ENCODE measurements around the gene FDX1.

The FDX1 gene

DNA sequence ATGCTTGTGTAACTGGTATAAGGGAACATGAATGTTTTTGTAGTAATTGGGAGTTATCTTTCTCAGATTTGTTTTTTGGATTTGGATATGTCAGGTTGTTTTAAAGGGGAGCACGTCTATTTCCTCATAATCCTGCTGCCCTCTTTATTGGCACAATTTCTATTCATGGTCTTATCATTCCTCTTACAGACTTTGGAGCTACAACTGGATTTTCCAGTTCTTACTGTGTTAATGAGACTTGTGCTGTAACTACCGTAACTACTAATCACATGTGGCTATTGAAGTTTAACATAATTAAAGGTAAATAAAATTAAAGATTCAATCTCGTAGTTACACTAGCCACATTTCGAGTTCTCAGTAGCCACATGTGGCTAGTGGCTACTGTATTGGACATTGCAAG is 1.9 kb downstream of the FDX1 start:
- DNase-seq, result no peak

DNA sequence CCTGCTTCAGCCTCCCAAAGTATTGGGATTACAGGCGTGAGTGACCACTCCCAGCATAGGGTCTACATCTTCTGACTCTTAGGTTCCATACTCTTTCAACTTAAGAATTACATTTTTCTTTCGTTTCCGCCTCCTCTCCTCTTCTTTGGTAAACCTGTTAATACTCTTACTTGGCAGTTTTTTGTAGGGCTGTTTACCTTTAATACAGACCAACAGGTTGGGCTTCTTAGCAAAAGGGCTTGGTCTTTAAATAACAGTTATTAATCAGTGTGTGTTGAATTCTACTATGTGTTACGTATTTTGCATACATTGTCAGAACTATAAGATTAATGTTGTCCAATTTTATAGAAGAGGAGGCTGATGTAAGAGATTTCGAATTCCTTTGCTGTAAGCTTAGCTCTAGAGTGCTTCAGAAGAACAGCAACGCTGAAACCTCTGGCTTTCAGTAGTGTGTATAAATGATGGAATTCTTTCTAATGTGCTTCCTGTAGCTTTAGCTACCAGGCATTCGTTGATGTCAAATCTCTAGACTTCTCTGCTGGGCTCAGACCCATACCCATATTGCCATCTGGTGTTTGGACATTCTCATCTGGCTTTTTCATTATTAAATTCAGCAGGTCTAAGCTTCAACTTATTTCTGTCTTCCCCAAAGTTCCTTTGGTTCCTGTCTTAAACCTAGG is 3.1 kb downstream of the FDX1 start:
- no peak for DNase-seq

DNA sequence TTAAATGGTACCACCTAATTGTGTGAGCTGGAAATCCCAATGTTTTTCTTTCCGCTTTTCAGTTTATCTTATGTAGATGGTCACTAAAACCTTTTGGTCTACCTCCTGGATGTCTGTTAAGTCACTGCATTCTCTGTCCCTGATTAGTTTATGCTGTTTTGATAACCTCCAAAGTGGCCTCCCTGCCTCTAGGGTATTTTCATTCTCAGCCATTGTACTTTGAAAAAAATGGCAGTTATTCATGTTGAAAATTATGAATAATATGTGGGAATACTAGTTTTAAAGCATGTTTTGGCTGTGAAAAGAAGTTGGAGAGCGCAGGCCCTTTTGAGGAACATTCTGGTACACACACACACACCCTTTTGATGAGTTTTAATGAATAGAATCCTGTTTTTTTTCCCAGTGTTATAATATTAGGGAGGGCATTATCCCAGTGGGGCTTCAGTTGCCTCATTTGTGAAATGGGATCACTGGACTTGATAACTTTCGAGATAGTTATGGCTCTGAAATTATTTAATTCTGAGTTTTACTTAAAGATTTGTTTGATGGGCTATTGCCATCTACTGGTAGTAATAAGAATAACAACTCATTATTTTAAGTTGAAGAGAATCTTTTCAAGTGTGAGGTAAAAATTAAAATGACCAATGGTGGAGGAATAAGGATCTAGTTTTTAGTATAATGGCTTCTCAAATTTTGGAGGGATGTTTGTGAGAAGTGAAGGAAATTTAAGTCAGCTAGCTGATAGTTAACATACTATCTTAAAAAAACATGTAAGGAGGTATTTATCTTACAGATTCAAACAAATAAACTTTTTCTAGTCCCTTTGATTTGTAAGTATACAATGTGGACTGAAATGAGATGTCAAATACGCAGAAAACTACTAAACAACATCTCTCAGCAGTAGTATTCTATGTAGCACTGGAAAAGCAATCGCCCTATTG is 3.9 kb downstream of the FDX1 start:
- no peak for DNase-seq

DNA sequence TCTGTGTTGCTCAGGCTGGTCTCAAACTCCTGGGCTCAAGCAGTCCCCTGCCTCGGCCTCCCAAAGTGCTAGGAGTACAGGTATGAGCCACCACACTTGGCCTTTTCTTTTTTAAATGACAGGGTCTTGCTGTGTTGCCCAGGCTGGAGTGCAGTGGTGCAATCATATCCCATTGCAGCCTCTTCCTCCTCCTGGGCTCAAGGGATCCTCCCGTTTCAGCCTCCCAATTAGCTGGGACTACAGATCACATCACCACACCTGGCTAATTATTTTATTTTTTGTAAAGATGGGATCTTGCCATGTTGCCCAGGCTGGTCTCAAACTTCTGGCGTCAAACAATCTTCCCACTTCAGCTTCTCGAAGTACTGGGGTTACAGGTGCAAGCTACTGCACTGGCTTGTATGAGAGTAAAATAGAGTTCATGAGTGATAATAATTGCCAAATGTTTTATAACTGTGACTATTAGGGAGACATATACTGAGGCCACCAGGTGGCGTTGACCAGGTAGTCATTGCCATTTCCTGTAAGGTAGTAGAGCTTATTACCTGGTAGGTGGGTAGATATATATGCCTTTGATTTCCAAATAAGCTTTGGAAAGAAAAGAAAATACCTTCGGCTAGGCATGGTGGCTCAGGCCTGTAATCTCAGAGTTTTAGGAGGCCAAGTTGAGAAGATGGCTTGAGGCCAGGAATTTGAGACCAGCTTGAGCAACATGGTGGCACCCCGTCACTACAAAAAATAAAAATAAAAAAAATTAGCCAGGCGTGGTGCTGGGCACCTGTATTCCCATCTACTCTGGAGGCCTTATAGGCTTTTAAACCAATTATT is 5.4 kb downstream of the FDX1 start:
- DNase-seq, result peak; percentile 20

DNA sequence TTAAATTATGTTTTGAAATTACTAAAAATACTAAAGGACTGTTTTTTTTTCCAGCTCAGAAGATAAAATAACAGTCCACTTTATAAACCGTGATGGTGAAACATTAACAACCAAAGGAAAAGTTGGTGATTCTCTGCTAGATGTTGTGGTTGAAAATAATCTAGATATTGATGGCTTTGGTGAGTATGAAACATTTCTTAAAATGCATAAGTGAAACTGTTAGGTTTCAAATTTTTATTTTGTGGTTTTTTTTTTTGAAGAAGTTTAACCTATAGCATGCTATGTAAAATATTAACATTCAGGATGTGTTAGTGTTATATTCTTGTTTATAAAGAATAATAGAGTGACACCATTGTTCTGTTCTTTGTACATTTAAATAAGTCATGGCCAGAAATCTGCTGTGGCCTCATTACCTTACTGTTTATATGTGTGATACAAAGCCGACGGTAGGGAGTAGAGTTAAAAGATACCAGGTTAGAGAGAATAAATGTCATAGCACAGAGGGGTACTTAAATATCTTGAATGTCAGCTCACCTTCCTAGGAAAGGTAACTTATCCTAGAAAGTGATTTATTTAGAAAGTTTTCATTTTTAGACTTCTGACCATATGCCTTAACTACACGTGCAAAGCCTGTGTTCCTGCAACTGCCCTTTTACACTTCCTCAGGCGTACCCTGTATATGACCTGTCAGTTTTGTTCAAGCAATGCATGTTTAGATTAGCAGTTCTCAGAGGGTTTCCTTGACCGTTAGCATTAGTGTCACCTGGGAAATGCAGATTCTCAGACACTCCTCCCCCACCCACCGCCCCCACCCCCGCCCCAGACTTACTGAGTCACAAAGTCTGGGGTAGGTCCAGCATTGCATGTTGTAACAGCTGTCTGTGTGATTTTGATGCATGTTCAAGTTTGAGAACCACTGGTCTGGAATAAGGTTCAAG is 6.3 kb downstream of the FDX1 start:
- DNase-seq, result no peak

DNA sequence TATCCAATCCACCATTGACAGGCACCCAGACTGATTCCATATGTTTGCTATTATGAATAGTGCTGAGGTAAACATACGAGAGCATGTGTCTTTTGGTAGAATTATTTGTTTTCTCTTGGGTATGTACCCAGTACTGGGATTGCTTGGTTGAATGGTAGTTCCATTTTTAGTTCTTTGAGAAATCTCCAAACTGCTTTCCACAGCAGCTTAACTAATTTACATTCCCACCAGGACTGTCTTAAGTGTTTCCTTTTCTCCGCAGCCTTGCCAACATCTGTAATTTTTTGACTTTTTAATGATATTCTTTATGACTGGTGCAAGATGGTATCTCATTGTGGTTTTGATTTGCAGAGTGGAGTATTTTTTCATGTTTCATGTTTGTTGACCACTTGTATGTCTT is 8.3 kb downstream of the FDX1 start:
- DNase-seq, result no peak

DNA sequence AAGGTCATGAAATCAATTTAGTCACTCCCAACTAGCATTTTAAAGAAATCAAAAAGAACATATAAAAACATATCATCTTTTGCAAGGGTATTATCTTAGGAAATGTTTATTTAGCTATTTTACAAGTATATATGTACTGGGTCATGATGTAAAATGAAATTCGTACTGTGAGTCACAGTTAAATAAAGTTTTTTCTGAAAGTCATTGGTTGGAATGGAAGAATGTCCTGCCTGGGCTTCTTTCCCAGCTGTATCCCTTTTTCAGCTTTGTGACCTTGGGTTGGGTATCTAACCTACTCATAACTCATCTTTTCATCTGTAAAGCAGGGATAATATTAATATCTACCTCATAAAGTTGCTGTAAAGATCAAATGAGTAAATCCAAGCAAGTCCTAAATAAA is 15.7 kb downstream of the FDX1 start:
- no peak for DNase-seq

DNA sequence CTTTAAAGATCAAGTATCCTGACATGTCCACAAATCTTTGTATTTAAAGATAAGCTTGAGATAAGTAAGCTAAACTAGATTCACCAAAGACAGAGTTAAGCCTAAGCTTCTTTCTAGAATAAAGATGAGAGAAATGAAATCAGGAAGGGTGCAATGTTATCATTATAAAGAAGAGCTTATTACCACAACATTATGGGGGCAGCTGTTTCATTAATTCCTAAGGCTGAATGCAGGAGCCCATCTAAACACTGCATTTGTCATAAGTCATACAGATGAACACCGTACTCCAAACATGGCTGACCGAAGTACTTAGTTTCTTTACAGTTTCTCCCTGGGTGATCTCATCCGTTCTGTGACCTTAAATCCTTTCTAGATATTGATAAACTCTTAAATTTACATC is 16.3 kb downstream of the FDX1 start:
- no peak for DNase-seq

DNA sequence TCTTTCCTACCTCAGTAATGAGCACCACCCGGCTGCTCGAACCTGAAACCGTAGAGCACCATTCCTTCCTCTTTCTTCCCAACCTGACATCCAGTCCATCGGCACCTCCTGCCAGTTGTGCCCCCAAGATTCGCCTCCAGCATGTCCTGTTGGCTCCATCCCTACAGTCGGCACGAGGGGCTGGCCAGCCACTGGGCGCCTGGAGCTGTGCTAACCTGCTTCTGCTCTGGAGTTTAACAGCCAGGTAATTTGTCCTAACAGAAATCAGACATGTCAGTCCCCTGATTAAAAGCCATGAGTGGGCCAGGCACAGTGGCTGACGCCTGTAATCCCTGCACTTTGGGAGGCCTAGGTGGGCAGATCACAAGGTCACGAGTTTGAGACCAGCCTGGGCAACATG is 16.8 kb downstream of the FDX1 start:
- no peak for DNase-seq

DNA sequence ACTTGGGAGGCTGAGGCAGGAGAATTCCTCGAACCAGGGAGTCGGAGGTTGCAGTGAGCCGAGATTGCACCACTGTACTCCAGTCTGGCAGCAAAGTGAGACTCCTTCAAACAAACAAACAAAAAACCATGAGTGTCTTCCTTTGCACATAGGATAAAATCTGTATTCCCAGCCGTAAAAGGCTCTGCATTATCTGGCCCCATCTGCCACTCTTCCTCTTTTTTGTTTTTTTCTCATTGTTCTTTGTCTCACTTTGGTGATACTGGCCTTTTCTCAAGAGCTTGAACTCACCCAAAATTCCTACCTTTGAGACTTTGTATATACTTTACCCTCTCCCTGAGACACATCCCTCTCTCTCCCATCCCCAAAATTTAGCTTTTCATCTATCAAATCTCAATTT is 17.6 kb downstream of the FDX1 start:
- DNase-seq, result no peak

DNA sequence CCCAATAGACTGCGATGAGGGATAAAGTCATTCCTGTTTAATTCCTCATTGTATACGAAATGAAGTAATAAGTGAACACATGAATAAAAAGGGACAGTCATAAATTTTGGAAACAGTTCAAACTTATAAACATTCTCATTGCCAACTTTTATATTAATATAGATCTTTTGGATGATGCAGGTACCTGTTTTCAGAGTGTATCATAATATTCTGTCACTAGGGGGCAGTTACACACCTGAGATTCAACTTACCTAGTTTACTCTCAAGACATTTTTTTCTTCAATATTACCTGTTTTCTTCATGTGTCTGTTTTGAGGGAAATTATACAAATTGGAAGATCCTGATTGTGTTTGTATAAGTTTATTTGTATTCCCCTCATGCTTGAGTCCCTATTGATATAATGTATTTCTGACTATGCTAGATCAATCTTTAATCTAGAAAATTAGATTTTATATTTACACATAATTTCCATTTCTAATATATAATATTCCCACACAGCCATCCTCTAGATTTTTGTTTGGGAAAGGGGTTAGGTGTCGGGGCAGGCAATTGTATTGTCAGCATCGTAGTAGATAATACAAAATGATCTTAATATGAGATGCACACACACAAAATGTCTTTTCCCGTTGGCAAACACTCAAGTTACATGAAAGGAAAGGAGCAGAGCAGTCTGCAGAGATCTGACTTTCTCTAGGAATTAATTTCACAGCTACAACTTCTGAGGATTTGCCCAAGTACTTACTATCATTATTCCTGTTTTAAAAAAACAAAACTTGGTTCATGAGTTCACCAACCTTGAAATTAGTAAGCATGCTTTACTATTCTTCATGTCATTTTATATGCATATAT is 18.4 kb downstream of the FDX1 start:
- no peak for DNase-seq

DNA sequence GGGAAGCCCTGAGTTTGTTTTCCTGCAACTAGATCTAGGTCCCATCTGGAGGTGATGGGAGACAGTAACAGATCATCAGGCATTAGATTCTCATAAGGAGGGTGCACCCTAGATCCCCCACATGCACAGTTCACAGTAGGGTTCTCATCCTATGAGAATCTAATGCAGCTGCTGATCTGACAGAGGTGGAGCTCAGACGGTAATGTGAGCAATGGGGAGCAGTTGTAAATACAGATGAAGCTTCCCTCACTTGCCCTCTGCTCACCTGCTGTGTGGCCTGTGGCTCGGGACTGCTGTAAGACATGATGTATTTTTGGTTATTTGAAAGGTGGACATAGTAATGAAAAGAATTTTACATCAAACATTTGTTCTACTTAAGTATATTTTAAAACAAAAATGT is 20.5 kb downstream of the FDX1 start:
- DNase-seq, result no peak

DNA sequence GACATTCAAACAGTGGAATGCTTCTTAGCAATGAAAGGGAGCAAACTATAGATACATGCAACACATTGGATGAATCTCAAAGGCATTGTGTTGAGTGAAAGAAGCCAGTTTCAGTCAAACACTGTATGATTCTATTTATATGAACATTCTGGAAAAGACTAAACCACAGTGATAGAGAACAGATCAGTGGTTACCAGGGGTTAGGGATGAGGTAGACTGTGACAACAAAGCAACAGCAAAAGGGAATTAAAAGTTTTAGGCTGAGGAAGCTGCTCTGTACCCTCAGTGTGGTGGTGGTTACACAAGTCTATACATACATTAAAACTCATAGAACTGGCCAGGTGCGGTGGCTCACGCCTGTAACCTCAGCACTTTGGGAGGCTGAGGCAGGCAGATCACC is 23.0 kb downstream of the FDX1 start:
- no peak for DNase-seq

DNA sequence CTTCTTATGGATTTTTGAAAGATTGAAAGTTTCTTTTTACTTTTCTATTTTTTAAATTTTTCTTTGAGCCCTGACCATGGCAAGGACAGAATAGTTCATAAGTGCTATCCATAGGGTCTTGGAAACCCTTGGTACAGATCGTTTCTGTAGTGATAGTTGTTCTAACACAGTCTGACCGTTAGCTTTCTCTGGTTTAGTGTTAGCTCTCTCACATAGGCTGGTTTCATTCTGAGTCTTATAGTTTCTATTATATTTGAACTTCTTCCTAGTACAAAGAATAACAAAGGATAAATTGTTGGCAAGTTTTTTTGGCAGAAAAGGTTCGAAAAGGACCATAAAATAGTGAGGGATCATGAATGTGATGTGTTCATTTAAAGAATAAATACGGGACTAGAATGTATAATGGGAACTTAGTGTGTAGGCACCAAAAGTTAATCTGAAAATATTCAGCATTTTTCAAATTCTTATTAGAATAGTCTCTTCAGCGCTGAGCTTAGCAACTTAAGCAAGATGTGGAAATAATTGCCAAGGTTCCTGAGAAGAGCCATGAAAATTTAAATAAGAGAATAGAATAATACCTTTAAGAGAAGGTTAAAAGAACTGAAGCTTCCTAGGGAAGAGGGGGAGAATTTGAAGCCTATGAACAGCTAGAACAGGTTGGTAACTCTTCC is 24.1 kb downstream of the FDX1 start:
- DNase-seq, result no peak

DNA sequence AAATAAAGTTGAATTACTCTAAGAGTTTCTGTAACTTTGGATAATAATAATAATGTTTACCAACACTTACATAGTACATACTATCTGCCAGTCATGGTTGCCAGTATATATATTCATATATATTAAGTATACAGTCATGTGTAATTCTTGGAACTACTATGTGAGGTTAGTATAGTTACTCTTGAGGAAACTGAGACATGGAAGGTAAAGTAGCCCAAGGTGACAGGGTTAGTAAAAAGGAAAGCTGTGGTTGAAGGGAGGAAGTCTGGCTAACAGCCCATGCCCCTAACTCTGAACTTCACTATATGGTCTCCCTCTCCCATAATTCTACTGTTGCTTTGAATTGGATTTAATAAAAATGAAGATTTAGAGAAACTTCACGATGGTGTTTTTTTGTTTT is 24.9 kb downstream of the FDX1 start:
- DNase-seq, result no peak

DNA sequence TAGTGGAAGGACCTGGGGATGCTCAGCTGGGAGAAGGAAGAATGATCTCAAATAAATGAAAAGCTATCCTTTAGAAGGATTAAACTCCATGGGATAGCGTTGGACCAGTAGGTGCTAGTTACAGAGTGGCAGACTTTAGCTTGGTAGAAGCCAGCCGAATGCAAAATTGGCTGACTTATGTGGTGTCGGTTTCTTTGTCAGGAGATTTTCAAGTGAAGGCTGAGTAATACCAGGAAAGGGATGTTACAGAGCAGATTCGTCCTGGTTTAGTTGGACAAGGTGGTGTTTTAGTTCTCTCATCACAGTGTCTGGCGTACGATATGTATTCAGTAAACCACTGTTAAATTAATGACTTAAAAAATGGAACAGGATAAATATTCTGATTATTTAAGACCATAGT is 26.0 kb downstream of the FDX1 start:
- no peak for DNase-seq

DNA sequence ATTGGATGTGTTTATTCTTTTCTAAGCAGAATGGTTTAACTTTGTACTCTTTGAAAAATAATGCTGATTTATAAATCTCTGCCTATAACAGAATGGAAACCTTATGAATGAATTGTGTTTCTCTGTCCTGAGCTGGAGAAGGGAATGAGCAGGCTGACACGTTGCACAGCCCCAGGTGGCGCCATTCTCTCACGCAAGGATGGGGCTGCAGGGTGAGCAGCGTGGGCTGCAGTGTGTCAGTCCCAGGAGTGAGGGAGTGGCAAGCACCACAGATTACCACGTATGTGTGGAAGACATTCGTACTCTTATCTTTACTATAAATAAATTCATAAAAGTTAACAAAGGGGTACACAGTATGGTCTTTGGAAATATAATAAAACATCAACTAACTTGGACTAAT is 33.4 kb downstream of the FDX1 start:
- DNase-seq, result no peak

DNA sequence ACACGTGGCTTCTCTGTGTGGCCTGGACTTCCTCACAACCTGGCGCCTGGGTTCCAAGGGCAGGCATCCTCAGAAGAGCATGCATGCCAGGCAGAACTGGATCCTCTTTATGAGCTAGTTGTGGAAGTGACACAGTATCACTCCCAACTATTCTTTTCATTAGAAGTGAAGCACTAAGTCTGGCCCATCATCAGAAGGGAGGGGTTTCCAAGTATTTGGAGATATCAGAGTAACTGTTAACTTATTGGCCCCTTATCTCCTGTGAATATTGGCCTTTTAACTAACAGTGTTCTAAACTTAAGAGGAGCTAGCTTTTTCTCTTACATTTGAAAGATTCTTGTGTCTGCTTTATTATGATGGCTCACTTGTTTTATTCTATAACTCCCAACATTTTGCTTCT is 35.5 kb downstream of the FDX1 start:
- DNase-seq, result no peak

DNA sequence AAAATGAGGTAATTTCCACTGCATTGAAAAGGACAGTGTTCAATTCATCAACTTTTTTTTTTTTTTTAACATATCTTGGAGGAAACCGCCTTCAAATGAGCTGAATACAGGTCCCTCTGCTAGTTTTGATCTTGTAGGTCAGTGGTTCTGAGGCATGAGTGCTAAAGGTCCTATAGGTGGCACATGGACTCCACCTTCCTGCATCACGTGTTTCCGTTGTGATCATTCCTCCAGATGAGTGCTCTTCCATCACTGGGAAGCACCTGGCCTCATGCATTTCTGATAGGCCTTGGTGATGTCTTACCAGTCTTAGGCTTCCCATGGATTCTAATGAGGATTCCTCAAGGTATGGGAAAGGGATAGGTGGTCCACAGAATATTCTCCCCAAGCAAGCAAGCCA is 37.8 kb downstream of the FDX1 start:
- no peak for DNase-seq

DNA sequence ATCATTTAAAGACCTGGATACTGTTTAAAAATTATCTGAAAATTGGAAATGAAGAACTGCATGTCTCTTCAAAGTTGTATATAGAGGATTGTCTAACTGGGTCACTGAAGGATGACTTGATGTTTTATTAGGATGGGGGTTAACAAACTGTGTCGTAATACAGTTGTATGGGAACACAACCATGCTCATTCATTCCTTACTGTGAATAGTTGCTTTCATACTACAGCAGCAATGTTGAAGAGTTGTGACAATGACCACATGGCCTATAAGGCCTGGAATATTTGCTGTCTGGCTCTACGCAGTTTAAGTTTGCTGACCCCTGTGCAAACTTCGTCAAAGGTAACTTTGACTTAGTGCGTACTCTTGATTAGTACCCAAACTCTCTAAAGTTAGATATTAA is 38.4 kb downstream of the FDX1 start:
- DNase-seq, result no peak

DNA sequence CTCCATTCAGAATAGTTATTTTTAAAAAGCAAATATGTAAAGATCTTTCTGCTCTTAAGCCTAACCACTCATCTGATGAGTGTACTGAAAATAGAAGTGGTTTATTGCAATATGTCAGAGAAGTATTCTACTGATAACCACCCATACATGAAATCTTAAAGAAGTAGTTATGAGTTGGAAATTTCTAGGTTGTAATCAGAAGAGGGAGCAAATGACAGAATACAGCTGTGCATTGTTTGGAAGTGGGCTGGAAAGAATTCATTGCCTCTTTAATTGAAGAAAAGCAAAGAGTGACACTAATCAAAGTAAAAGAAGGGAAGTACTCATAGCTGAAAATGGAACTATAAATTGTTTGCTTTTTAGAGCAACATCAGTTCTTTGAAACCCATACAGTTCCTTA is 39.4 kb downstream of the FDX1 start:
- no peak for DNase-seq
